Thymus (tissue), 14 donors: ENCODE measurements around the gene FAM20C. TPM values are rescaled to one million over a fixed set of nuclear protein-coding genes. Genes with fewer than 3 reads are reported as not detected.

ENCODE experiments used
- DNase-seq, 9 donors: peaks; one replicate each; pipeline ENCODE4 v3.0.0-alpha.2; 2013; ENCODE audit warnings: low spot score in 9 of 9, low read depth in 6 of 9, missing footprints in 1 of 9
- H3K27ac ChIP-seq, 2 donors: one replicate each; pipeline ENCODE4 v1.5.1; 2013; ENCODE audit warnings: control low read depth in 1 of 2, low read depth in 1 of 2, low read length in 1 of 2, mild to moderate bottlenecking in 1 of 2, moderate library complexity in 1 of 2
- H3K27me3 ChIP-seq, 2 donors: one replicate each; pipeline ENCODE4 v1.5.1; 2013; ENCODE audit warnings: low read length in 1 of 2; ENCODE audit not compliant: control insufficient read depth in 2 of 2, insufficient read depth in 1 of 2
- H3K36me3 ChIP-seq, 2 donors: one replicate each; pipeline ENCODE4 v1.5.1; 2013; ENCODE audit warnings: low read length in 1 of 2, mild to moderate bottlenecking in 1 of 2, moderate library complexity in 1 of 2; ENCODE audit not compliant: control insufficient read depth in 2 of 2, insufficient read depth in 2 of 2
- H3K4me1 ChIP-seq, 2 donors: one replicate each; pipeline ENCODE4 v1.5.1; 2013; ENCODE audit warnings: low read length in 2 of 2; ENCODE audit not compliant: control insufficient read depth in 2 of 2, insufficient read depth in 2 of 2
- H3K4me3 ChIP-seq, 2 donors: one replicate each; pipeline ENCODE4 v1.5.1; 2013; ENCODE audit warnings: low read length in 2 of 2, control low read depth in 1 of 2, mild to moderate bottlenecking in 1 of 2
- H3K9me3 ChIP-seq, 2 donors: one replicate each; pipeline ENCODE4 v1.5.1; 2013; ENCODE audit warnings: low read length in 1 of 2, mild to moderate bottlenecking in 1 of 2; ENCODE audit not compliant: control insufficient read depth in 2 of 2, insufficient read depth in 1 of 2
- WGBS: extraction: QIAGEN DNeasy Blood & Tissue Kit; methylation state at CpG from one replicate; pipeline ENCODE4 v1.1.7; 2013; 5-methylcytosine and 5-hydroxymethylcytosine counted together
- long read RNA-seq, 10 donors: transcript quantifications; one replicate each; lab custom pipeline, GENCODE V29; 2026
- polyA plus RNA-seq: library from polyadenylated mRNA; stranded (reverse); fragments of 200-250 nt; gene quantifications from one replicate; pipeline ENCODE4 v1.2.3, GENCODE V29; 2013
- total RNA-seq: library from RNA; stranded (reverse); fragments of 120-200 nt; gene quantifications from one replicate; pipeline ENCODE4 v1.2.4, GENCODE V29; 2013
- donor health status: healthy.

The FAM20C gene
- total RNA-seq (2.4 TPM), polyA plus RNA-seq (16.5 TPM)
- long read RNA-seq, donor 1, result 0 reads
- long read RNA-seq, donor 2, result 0 reads
- long read RNA-seq, donor 3, partial matches to known transcripts, result 0 of 1 reads
- long read RNA-seq, donor 3, other reads (novel, unspliced or antisense), result 0 of 1 reads
- long read RNA-seq, donor 4, partial matches to known transcripts, result 0 of 2 reads
- long read RNA-seq, donor 4, other reads (novel, unspliced or antisense), result 0 of 2 reads
- long read RNA-seq, donor 5, partial matches to known transcripts, result 5 of 7 reads
- long read RNA-seq, donor 5, other reads (novel, unspliced or antisense), result 0 of 7 reads
- long read RNA-seq, donor 6, partial matches to known transcripts, result 0 of 2 reads
- long read RNA-seq, donor 6, other reads (novel, unspliced or antisense), result 0 of 2 reads
- long read RNA-seq, donor 7, result 0 reads
- long read RNA-seq, donor 8, partial matches to known transcripts, result 0 of 1 reads
- long read RNA-seq, donor 8, other reads (novel, unspliced or antisense), result 0 of 1 reads
- long read RNA-seq, donor 9, result 0 reads
- long read RNA-seq, donor 10, partial matches to known transcripts, result 0 of 3 reads
- long read RNA-seq, donor 10, other reads (novel, unspliced or antisense), result 0 of 3 reads

- Histone ChIP-seq H3K36me3 (no peaks in the 10 kb centered on the region), H3K4me1 (no peaks in the 10 kb centered on the region), H3K4me3 (peak within 1 kb of the TSS in 1 of 2 donors; percentile 48), H3K27ac (peak within 1 kb of the TSS in 1 of 2 donors; percentile 46), H3K9me3 (peaks cover 0 to under 1% of the 10 kb centered on the region in 2 donors), H3K27me3 (peaks cover 49 to 76% of the 10 kb centered on the region in 2 donors)
- under 1% methylated on average over 89 of the region's 89 CpGs for WGBS
- peak in 3 of 9 donors; percentile 9 to 28 (median 16) for DNase-seq
Measured at GRCh38 chr7:191981-192649, at the start of gene FAM20C. Gene FAM20C, plus strand, starts transcription at chr7:192571. Its CDS starts 629 bp downstream, at chr7:193200.

GRCh38 chr7:143145-143751 is 49.1 kb upstream of the FAM20C start:
- Histone ChIP-seq H3K27ac (no peak overlapping the region), H3K4me1 (no peaks in the 10 kb centered on the region), H3K27me3 (no peaks in the 10 kb centered on the region), H3K9me3 (no peaks in the 10 kb centered on the region), H3K36me3 (no peaks in the 10 kb centered on the region), H3K4me3 (no peak overlapping the region)
- DNase-seq, result no peak
- WGBS, result 97% methylated on average over 22 of the region's 22 CpGs

GRCh38 chr7:143811-144453 is 48.4 kb upstream of the FAM20C start:
- DNase-seq, result no peak
- no peak overlapping the region for H3K27ac ChIP-seq
- no peak overlapping the region for H3K4me3 ChIP-seq
- no peaks in the 10 kb centered on the region for H3K4me1 ChIP-seq
- no peaks in the 10 kb centered on the region for H3K9me3 ChIP-seq
- no peaks in the 10 kb centered on the region for H3K36me3 ChIP-seq
- H3K27me3 ChIP-seq, result no peaks in the 10 kb centered on the region
- 94% methylated on average over 12 of the region's 12 CpGs for WGBS

GRCh38 chr7:144454-144826 is 47.9 kb upstream of the FAM20C start:
- no peaks in the 10 kb centered on the region for H3K27me3 ChIP-seq
- no peak overlapping the region for H3K27ac ChIP-seq
- WGBS, result 96% methylated on average over 15 of the region's 15 CpGs
- H3K9me3 ChIP-seq, result peaks cover 0 to 4% of the 10 kb centered on the region in 2 donors
- H3K36me3 ChIP-seq, result no peaks in the 10 kb centered on the region
- H3K4me1 ChIP-seq, result peaks cover 0 to under 1% of the 10 kb centered on the region in 2 donors
- no peak for DNase-seq
- H3K4me3 ChIP-seq, result no peak overlapping the region

- Histone ChIP-seq H3K4me1 (peaks cover 9 to 10% of the 10 kb centered on the region in 2 donors), H3K4me3 (no peak overlapping the region), H3K36me3 (no peaks in the 10 kb centered on the region), H3K27ac (no peak overlapping the region), H3K9me3 (peaks cover 0 to 4% of the 10 kb centered on the region in 2 donors), H3K27me3 (no peaks in the 10 kb centered on the region)
- no peak for DNase-seq
- WGBS, result 45% methylated on average over 4 of the region's 4 CpGs
Measured at GRCh38 chr7:145863-146262, 46.5 kb upstream of the FAM20C start.

GRCh38 chr7:148543-148931 is 43.8 kb upstream of the FAM20C start:
- Histone ChIP-seq H3K4me1 (peaks cover 9 to 10% of the 10 kb centered on the region in 2 donors), H3K27me3 (no peaks in the 10 kb centered on the region), H3K9me3 (peaks cover 0 to 4% of the 10 kb centered on the region in 2 donors), H3K36me3 (no peaks in the 10 kb centered on the region), H3K4me3 (peak overlapping the region; percentile 66 to 67), H3K27ac (peak overlapping the region; percentile 98)
- WGBS, result 65% methylated on average over 5 of the region's 5 CpGs
- DNase-seq, result no peak

GRCh38 chr7:148932-149790 is 43.2 kb upstream of the FAM20C start:
- peak overlapping the region; percentile 66 to 67 for H3K4me3 ChIP-seq
- peak; percentile 97 to 99 (median 98) for DNase-seq
- no peaks in the 10 kb centered on the region for H3K27me3 ChIP-seq
- peaks cover 0 to 4% of the 10 kb centered on the region in 2 donors for H3K9me3 ChIP-seq
- H3K36me3 ChIP-seq, result no peaks in the 10 kb centered on the region
- peaks cover 9 to 10% of the 10 kb centered on the region in 2 donors for H3K4me1 ChIP-seq
- H3K27ac ChIP-seq, result peak overlapping the region; percentile 98
- WGBS, result under 1% methylated on average over 74 of the region's 74 CpGs
